BJ (cell line): ENCODE results near the gene CCDC63. TPM values are rescaled to one million over a fixed set of nuclear protein-coding genes. Genes with fewer than 3 reads are reported as not detected.

ENCODE experiments used
- CTCF ChIA-PET: fragments of 350-600 bp; formaldehyde crosslinking; extraction: SDS; loops from one replicate; lab custom pipeline; 2021; ENCODE audit warnings: antibody characterized with exemption, inconsistent platforms; lab: Yijun Ruan, JAX
- POLR2A ChIA-PET: fragments of 300-600 bp; sonication (Branson Sonifier 250); formaldehyde crosslinking; extraction: SDS; loops from one replicate; lab custom pipeline; 2021; ENCODE audit warnings: antibody characterized with exemption; lab: Charles Lee
- DNase-seq: peaks from one replicate; pipeline ENCODE4 v3.0.0-alpha.2; 2011; ENCODE audit warnings: low read depth
- H3K27me3 ChIP-seq: 2 replicates; pipeline ENCODE4 v1.6.0; 2011; ENCODE audit warnings: low read length; ENCODE audit not compliant: control insufficient read depth, insufficient read depth
- H3K36me3 ChIP-seq: 2 replicates; pipeline ENCODE4 v1.5.1; 2011; ENCODE audit warnings: low read length; ENCODE audit not compliant: control insufficient read depth, insufficient read depth
- H3K4me3 ChIP-seq: 2 replicates; pipeline ENCODE4 v1.5.1; 2011; ENCODE audit warnings: low read depth, mild to moderate bottlenecking, control low read depth, low read length
- CTCF ChIP-seq: IDR thresholded peaks from 2 replicates; pipeline ENCODE4 v1.5.1; 2011; ENCODE audit warnings: low read depth, mild to moderate bottlenecking, control low read depth, inconsistent platforms, low read length, moderate library complexity; ENCODE audit not compliant: insufficient read depth
- polyA plus RNA-seq: library from polyadenylated mRNA; depleted of rRNA; stranded (reverse); fragments of >200 nt; gene quantifications from 2 replicates; pipeline ENCODE4 v1.2.3, GENCODE V29; 2011

The CCDC63 gene
- polyA plus RNA-seq, 1 experiment: not detected

- no peaks in the 10 kb centered on the region for H3K36me3 ChIP-seq
- DNase-seq: no peak
- POLR2A ChIA-PET: no interaction called here
- no peak for TF ChIP-seq CTCF
- no peaks in the 10 kb centered on the region for H3K27me3 ChIP-seq
- CTCF ChIA-PET: interaction anchor here (0.8 to 2.6 kb wide), 4 partner anchors 15 to 397 kb away, joined by 3 to 6 read pairs (median 3); no protein-coding TSS in a partner anchor
- no peak overlapping the region for H3K4me3 ChIP-seq
Measured at GRCh38 chr12:110916295-110916875, 69.6 kb downstream of the CCDC63 start.

GRCh38 chr12:110917467-110917866 lies 70.7 kb downstream of the CCDC63 start:
- ChIA-PET CTCF (interaction anchor here (1.1 kb wide), 1 partner anchor 25 kb away, joined by 3 read pairs; no protein-coding TSS in a partner anchor), POLR2A (interaction anchor here (0.6 kb wide), 1 partner anchor 459 kb away, joined by 6 read pairs; no protein-coding TSS in a partner anchor)
- Histone ChIP-seq H3K4me3 (no peak overlapping the region), H3K36me3 (no peaks in the 10 kb centered on the region), H3K27me3 (no peaks in the 10 kb centered on the region)
- TF ChIP-seq CTCF: no peak
- no peak for DNase-seq

GRCh38 chr12:110917961-110918360 lies 71.2 kb downstream of the CCDC63 start:
- POLR2A ChIA-PET: interaction anchor here (0.6 kb wide), 1 partner anchor 459 kb away, joined by 6 read pairs; no protein-coding TSS in a partner anchor
- no peak overlapping the region for H3K4me3 ChIP-seq
- CTCF ChIA-PET: no interaction called here

GRCh38 chr12:110919720-110920119 lies 72.9 kb downstream of the CCDC63 start:
- Histone ChIP-seq H3K4me3 (no peak overlapping the region), H3K27me3 (no peaks in the 10 kb centered on the region), H3K36me3 (no peaks in the 10 kb centered on the region)
- DNase-seq: no peak
- no peak for TF ChIP-seq CTCF
- CTCF ChIA-PET: interaction anchor here (0.7 to 1.6 kb wide), 2 partner anchors 358 to 378 kb away, joined by 3 read pairs; no protein-coding TSS in a partner anchor
- POLR2A ChIA-PET: no interaction called here

More at GRCh38 chr12:110917961-110918360, 71.2 kb downstream of the CCDC63 start:
- no peak for DNase-seq
- TF ChIP-seq CTCF: no peak
- Histone ChIP-seq H3K36me3 (no peaks in the 10 kb centered on the region), H3K27me3 (no peaks in the 10 kb centered on the region)

- ChIA-PET POLR2A (no interaction called here), CTCF (interaction anchor here (0.7 to 1.6 kb wide), 2 partner anchors 358 to 378 kb away, joined by 3 read pairs; no protein-coding TSS in a partner anchor)
- DNase-seq: no peak
- no peak for TF ChIP-seq CTCF
- Histone ChIP-seq H3K27me3 (no peaks in the 10 kb centered on the region), H3K36me3 (no peaks in the 10 kb centered on the region), H3K4me3 (no peak within 1 kb of the TSS)
Measured at GRCh38 chr12:110920324-110920910, 73.6 kb downstream of the CCDC63 start, which contains the start of gene MYL2. MYL2 (minus strand) TSS chr12:110920579; CDS start chr12:110920529, 50 bp downstream.
